B cell (primary cell): ENCODE measurements around the gene JARID2. TPM values are rescaled to one million over a fixed set of nuclear protein-coding genes. Genes with fewer than 3 reads are reported as not detected.

Source experiments
- ATAC-seq: fragments of 200-7000 bp; cut with Tn5 transposase; one replicate; pipeline ENCODE4 v1.10.0; 2021; ENCODE audit warnings: low read depth, mild to moderate bottlenecking, moderate number of reproducible peaks, moderate library complexity
- CTCF ChIA-PET: fragments of 350-600 bp; sonication (Branson Sonifier 250); formaldehyde crosslinking; loops from one replicate; lab custom pipeline; 2021; ENCODE audit warnings: antibody characterized with exemption, inconsistent platforms; lab: Charles Lee
- POLR2A ChIA-PET: fragments of 350-600 bp; sonication (Branson Sonifier 250); formaldehyde crosslinking; loops from one replicate; lab custom pipeline; 2021; ENCODE audit warnings: antibody characterized with exemption; lab: Charles Lee
- DNase-seq: peaks from one replicate; pipeline ENCODE4 v3.0.0; 2013
- H2AFZ ChIP-seq: 2 replicates; pipeline ENCODE4 v1.6.1; 2012; ENCODE audit warnings: mild to moderate bottlenecking, low read depth, low read length; ENCODE audit not compliant: insufficient read depth, poor library complexity, severe bottlenecking
- H3K27ac ChIP-seq, 2 donors: 1 replicate in 1 of 2; 2 replicates in 1 of 2; pipeline ENCODE4 v1.5.1; 2012 to 2013; ENCODE audit warnings: low read length in 2 of 2, mild to moderate bottlenecking in 2 of 2, moderate library complexity in 1 of 2
- H3K27me3 ChIP-seq, 4 experiments: fragments of 200-600 bp in 1 of 4; sonication (generic) in 1 of 4; replicated peaks in 1 of 4; 1 replicate in 2 of 4; 2 replicates in 2 of 4; pipeline versions ENCODE4 v1.6.1 to v1.7.0; 2013 to 2016; ENCODE audit warnings: low read length in 3 of 4, mild to moderate bottlenecking in 2 of 4, mixed read lengths in 1 of 4, moderate library complexity in 1 of 4; ENCODE audit not compliant: insufficient read depth in 4 of 4, control insufficient read depth in 3 of 4; ENCODE audit errors: control extremely low read depth in 1 of 4
- H3K36me3 ChIP-seq, 2 experiments: replicated peaks in 1 of 2; 1 replicate in 1 of 2; 2 replicates in 1 of 2; pipeline versions ENCODE4 v1.6.1 to v1.7.1; 2013; ENCODE audit warnings: low read length in 1 of 2; ENCODE audit not compliant: insufficient read depth in 2 of 2, control insufficient read depth in 1 of 2; ENCODE audit errors: control extremely low read depth in 1 of 2, extremely low read depth in 1 of 2
- H3K4me1 ChIP-seq, 2 donors: fragments of 200-600 bp in 1 of 2; sonication (generic) in 1 of 2; 1 replicate in 1 of 2; 2 replicates in 1 of 2; pipeline versions ENCODE4 v1.5.1 to v1.6.1; 2013 to 2017; ENCODE audit warnings: low read length in 2 of 2; ENCODE audit not compliant: control insufficient read depth in 2 of 2, insufficient read depth in 2 of 2
- H3K4me2 ChIP-seq: replicated peaks from 2 replicates; pipeline ENCODE3; 2012; ENCODE audit warnings: mild to moderate bottlenecking, low read depth, low read length; ENCODE audit not compliant: poor library complexity, severe bottlenecking
- H3K4me3 ChIP-seq, 5 experiments: fragments of 200-600 bp in 1 of 5; sonication (generic) in 1 of 5; 1 replicate in 3 of 5; 2 replicates in 2 of 5; pipeline versions ENCODE4 v1.5.1 to v1.7.0; 2011 to 2016; ENCODE audit warnings: low read length in 4 of 5, mild to moderate bottlenecking in 4 of 5, low read depth in 2 of 5, control low read depth in 1 of 5, moderate library complexity in 1 of 5; ENCODE audit not compliant: insufficient read depth in 1 of 5; ENCODE audit errors: control extremely low read depth in 1 of 5, extremely low read depth in 1 of 5
- H3K79me2 ChIP-seq: fragments of 200-600 bp; sonication (generic); one replicate; pipeline ENCODE4 v1.6.0; 2016; ENCODE audit warnings: low read length; ENCODE audit not compliant: control insufficient read depth, insufficient read depth
- H3K9ac ChIP-seq: fragments of 200-600 bp; sonication (generic); 2 replicates; pipeline ENCODE4 v1.6.1; 2017; ENCODE audit warnings: mild to moderate bottlenecking, low read length, moderate library complexity
- H3K9me3 ChIP-seq, 3 donors: one replicate each; pipeline versions ENCODE4 v1.6.1 to v1.7.1; 2013; ENCODE audit warnings: low read length in 2 of 3; ENCODE audit not compliant: control insufficient read depth in 2 of 3, insufficient read depth in 1 of 3; ENCODE audit errors: control extremely low read depth in 1 of 3
- H4K20me1 ChIP-seq: 2 replicates; pipeline ENCODE4 v1.6.0; 2012; ENCODE audit warnings: mild to moderate bottlenecking, low read length; ENCODE audit not compliant: insufficient read depth, control insufficient read depth, poor library complexity, severe bottlenecking
- H3K27ac Mint-ChIP-seq: one replicate; pipeline ENCODE4 v1.8.0; 2021; ENCODE audit warnings: mixed read lengths
- H3K27me3 Mint-ChIP-seq: one replicate; pipeline ENCODE4 v1.8.0; 2021; ENCODE audit warnings: mixed read lengths
- H3K4me1 Mint-ChIP-seq: one replicate; pipeline ENCODE4 v1.8.0; 2021; ENCODE audit warnings: mixed read lengths
- H3K4me3 Mint-ChIP-seq: one replicate; pipeline ENCODE4 v1.8.0; 2021; ENCODE audit warnings: mixed read lengths
- H3K9me3 Mint-ChIP-seq: one replicate; pipeline ENCODE4 v1.8.0; 2022; ENCODE audit warnings: mixed read lengths; ENCODE audit not compliant: insufficient read depth
- CTCF ChIP-seq: fragments of 200-600 bp; IDR thresholded peaks from one replicate; pipeline ENCODE4 v1.8.0; 2022; ENCODE audit warnings: antibody characterized with exemption, mild to moderate bottlenecking
- EZH2 ChIP-seq: IDR thresholded peaks from 2 replicates; pipeline ENCODE4 v1.6.1; 2012; ENCODE audit warnings: borderline replicate concordance, low read depth, mild to moderate bottlenecking, moderate library complexity, low read length; ENCODE audit not compliant: insufficient read depth, poor library complexity, severe bottlenecking
- WGBS: methylation state at CpG from one replicate; pipeline ENCODE4 v1.1.5; 2013; ENCODE audit warnings: missing lambda C conversion rate; ENCODE audit not compliant: insufficient coverage; 5-methylcytosine and 5-hydroxymethylcytosine counted together
- intact Hi-C: fragments of 100-400 bp; cut with micrococcal nuclease; formaldehyde crosslinking; loops from one replicate; pipeline ENCODE4 v1.10.0; 2022
- polyA plus RNA-seq: library from polyadenylated mRNA; depleted of rRNA; stranded (reverse); fragments of >200 nt; gene quantifications from 2 replicates; pipeline ENCODE4 v1.2.3, GENCODE V29; 2012
- total RNA-seq, 2 donors: library from RNA; stranded (reverse); fragments of 120-200 nt in 1 of 2; gene quantifications; 1 replicate in 1 of 2; 2 replicates in 1 of 2; pipeline versions ENCODE4 v1.2.3 to v1.2.4, GENCODE V29; 2013 to 2022

Gene JARID2
- total and polyA plus RNA-seq, 2 donors (not counting 1 experiment from before 2014, with no cell fraction given) = 11.0 to 58.1 TPM

DNA sequence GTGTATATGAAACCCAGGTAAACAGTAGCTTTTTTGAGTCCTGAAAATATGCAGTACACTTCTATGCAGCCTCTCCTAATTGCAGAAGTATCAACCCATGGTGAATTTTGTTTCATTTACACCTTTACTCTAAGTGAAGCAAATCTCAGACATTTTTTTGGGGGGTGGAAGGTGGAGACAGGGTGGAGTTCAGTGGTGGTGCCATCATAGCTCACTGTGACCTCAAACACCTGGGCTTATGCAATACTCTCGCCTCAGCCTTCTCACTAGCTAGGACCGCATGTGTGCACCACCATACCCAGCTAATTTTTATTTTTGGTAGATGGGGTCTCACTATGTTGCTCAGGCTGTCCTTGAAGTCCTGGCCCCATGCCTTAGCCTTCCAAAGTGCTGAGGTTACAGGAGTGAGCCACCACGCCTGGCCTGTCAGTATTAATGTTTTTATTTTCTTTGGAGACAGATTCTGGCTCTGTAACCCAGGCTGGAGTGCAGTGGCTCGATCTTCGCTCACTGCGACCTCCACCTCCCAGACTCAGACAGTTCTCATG is 80.3 kb downstream of the JARID2 start:
- Mint-ChIP-seq H3K4me3 (peak overlapping the region; percentile 24), H3K27ac (peak overlapping the region; percentile 20), H3K4me1 (peaks cover 89% of the 10 kb centered on the region), H3K9me3 (no peaks in the 10 kb centered on the region), H3K27me3 (no peaks in the 10 kb centered on the region)
- no peak overlapping the region for H3K4me3 ChIP-seq
- no peak for DNase-seq
- peaks cover 0 to 4% (median 0%) of the 10 kb centered on the region in 3 donors for H3K9me3 ChIP-seq
- intact Hi-C loops = loop anchor here (5.0 kb wide), 1 partner anchor 79 kb away; the partner anchor contains the start of gene JARID2
- H4K20me1 ChIP-seq = peaks cover 55% of the 10 kb centered on the region
- ATAC-seq = peak; percentile 42
- no peak overlapping the region for H2AFZ ChIP-seq
- H3K27ac ChIP-seq = peak overlapping the region in 1 of 2 donors; percentile 38
- H3K79me2 ChIP-seq = peaks cover 100% of the 10 kb centered on the region
- peaks cover 67% of the 10 kb centered on the region in 2 donors for H3K4me1 ChIP-seq
- H3K4me2 ChIP-seq = peak overlapping the region; percentile 42
- H3K9ac ChIP-seq = no peak overlapping the region
- 90% methylated on average over 4 of the region's 6 CpGs for WGBS
- H3K36me3 ChIP-seq = no peaks in the 10 kb centered on the region
- no peak for TF ChIP-seq EZH2
- TF ChIP-seq CTCF = no peak
- CTCF ChIA-PET = interaction anchor here (0.7 to 1.1 kb wide), 2 partner anchors 9 to 20 kb away, joined by 3 read pairs; no protein-coding TSS in a partner anchor
- POLR2A ChIA-PET = no interaction called here
- H3K27me3 ChIP-seq = no peaks in the 10 kb centered on the region

DNA sequence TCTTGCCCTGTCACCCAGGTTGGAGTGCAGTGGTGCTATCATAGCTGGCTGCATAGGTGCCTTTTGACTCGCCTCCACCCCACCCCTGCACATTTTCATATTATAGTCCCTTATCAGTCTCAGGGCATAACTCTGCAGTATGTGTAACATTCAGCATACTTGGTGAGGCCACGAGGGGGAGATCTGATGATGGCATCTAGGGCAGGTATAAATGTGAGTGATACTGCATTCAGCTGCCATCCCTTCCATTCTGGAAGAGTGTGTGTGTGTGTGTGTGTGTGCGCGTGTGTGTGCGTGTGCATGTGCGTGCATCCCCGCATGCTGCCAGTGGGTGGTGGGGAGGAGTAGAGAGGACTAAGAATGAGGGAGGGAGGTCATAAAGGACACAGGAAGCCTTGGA is 81.4 kb downstream of the JARID2 start:
- no peaks in the 10 kb centered on the region for H3K36me3 ChIP-seq
- H3K9me3 ChIP-seq = peaks cover 0 to 4% (median 0%) of the 10 kb centered on the region in 3 donors
- Mint-ChIP-seq H3K27me3 (no peaks in the 10 kb centered on the region), H3K27ac (peak overlapping the region; percentile 78), H3K9me3 (no peaks in the 10 kb centered on the region), H3K4me1 (peaks cover 91% of the 10 kb centered on the region), H3K4me3 (peak overlapping the region; percentile 60)
- H4K20me1 ChIP-seq = peaks cover 52% of the 10 kb centered on the region
- no peak overlapping the region for H2AFZ ChIP-seq
- H3K4me3 ChIP-seq = no peak overlapping the region
- TF ChIP-seq EZH2 (no peak), CTCF (peak; percentile 19)
- CTCF ChIA-PET = interaction anchor here (0.7 to 1.6 kb wide), 3 partner anchors 10 to 114 kb away, joined by 3 to 5 read pairs (median 3); no protein-coding TSS in a partner anchor
- H3K9ac ChIP-seq = no peak overlapping the region
- H3K4me1 ChIP-seq = peaks cover 76% of the 10 kb centered on the region in 2 donors
- ATAC-seq = peak; percentile 62
- H3K79me2 ChIP-seq = peaks cover 99% of the 10 kb centered on the region
- intact Hi-C loops = loop anchor here (5.0 kb wide), 1 partner anchor 80 kb away; the partner anchor contains the start of gene JARID2
- peak overlapping the region; percentile 42 for H3K4me2 ChIP-seq
- no peaks in the 10 kb centered on the region for H3K27me3 ChIP-seq
- POLR2A ChIA-PET = interaction anchor here (0.5 to 0.7 kb wide), 2 partner anchors 17 to 29 kb away, joined by 3 read pairs; no protein-coding TSS in a partner anchor
- peak overlapping the region in 1 of 2 donors; percentile 38 for H3K27ac ChIP-seq
- DNase-seq = peak; percentile 60
- 63% methylated on average over 6 of the region's 7 CpGs for WGBS
